Fibroblast of pulmonary artery (primary cell): ENCODE results near the gene CENPO.

Source experiments
- DNase-seq: peaks from one replicate; pipeline ENCODE4 v3.0.0-alpha.2; 2010; ENCODE audit warnings: low read depth
- H3K4me3 ChIP-seq: replicated peaks from 2 replicates; pipeline ENCODE4 v1.5.1; 2011; ENCODE audit warnings: low read depth, mild to moderate bottlenecking, control low read depth, low read length, moderate library complexity
- TF ChIP-seq, protein P1 (sequence below): IDR thresholded peaks from 2 replicates; pipeline ENCODE4 v1.5.1; 2011; ENCODE audit warnings: mild to moderate bottlenecking, control low read depth, low read length, inconsistent platforms; ENCODE audit errors: missing control alignments

The CENPO gene

GRCh38 chr2:24768601-24769000, 24.6 kb upstream of the CENPO start:
- TF ChIP-seq, protein P1, sequence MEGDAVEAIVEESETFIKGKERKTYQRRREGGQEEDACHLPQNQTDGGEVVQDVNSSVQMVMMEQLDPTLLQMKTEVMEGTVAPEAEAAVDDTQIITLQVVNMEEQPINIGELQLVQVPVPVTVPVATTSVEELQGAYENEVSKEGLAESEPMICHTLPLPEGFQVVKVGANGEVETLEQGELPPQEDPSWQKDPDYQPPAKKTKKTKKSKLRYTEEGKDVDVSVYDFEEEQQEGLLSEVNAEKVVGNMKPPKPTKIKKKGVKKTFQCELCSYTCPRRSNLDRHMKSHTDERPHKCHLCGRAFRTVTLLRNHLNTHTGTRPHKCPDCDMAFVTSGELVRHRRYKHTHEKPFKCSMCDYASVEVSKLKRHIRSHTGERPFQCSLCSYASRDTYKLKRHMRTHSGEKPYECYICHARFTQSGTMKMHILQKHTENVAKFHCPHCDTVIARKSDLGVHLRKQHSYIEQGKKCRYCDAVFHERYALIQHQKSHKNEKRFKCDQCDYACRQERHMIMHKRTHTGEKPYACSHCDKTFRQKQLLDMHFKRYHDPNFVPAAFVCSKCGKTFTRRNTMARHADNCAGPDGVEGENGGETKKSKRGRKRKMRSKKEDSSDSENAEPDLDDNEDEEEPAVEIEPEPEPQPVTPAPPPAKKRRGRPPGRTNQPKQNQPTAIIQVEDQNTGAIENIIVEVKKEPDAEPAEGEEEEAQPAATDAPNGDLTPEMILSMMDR: no peak
- no peak overlapping the region for H3K4me3 ChIP-seq

DNA sequence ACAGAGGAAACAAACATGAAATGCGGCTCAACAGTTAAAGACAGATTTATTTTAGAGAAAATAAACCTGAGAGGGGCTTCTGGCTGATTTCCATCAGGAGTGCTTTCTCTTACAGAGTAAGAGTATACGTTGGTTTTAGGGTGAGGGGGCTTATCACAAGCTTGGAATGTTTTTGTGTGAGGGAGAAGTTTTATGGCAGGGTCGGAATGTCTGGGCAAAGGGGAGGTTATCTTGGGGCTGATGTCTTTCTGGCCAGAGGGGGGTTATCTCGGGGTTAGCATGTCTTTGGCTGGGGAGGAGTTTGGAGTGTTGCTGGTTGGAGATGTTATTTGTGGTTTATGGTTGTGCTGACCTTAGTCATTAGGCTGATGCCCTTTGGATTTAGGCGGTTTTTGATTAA, 22.2 kb upstream of the CENPO start:
- no peak for DNase-seq
- no peak overlapping the region for H3K4me3 ChIP-seq
- TF ChIP-seq, protein P1: no peak

More at GRCh38 chr2:24768601-24769000, 24.6 kb upstream of the CENPO start:
- no peak for DNase-seq

- H3K4me3 ChIP-seq: no peak overlapping the region
- DNase-seq: no peak
- TF ChIP-seq, protein P1: no peak
These were observed 21.2 kb upstream of the CENPO start for GRCh38 chr2:24771764-24772586.

DNA sequence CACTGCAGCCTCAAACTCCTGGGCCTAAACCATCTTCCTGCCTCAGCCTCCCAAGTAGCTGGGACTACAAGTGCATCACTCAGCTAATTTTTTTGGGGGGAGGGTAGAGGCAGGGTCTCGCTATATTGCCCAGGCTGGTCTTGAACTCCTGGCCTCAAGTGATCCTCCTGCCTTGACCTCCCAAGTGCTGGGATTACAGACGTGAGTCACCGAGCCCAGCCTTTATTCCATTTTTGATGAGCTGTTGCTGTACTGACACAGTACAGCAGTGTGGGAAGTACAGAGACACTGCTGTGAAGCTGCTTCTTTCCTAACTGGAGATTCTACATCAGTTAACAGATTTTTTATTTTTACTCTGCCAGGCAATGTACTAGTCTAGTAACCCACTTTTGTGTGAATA, 18.9 kb upstream of the CENPO start:
- TF ChIP-seq, protein P1: no peak
- H3K4me3 ChIP-seq: no peak overlapping the region
- DNase-seq: no peak

DNA sequence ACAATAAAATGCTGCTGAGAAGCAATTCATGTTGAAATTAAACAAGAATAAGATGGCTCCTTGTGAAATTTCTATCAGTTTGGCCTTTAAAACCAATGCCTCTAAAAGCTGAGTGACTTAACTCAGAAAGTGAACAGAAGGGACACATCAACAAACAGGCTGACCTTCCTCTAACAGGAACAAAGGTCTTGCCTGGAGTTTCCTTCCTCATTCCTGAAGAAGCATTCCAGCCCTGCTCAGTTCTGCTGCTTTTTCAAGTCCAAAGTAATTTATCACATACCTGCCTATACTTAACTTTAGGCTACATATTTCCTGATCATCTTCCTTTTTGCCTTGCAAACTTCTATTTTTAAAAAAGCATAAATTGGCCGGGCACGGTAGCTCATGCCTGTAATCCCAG, 14.1 kb upstream of the CENPO start:
- TF ChIP-seq, protein P1: no peak
- H3K4me3 ChIP-seq: no peak overlapping the region
- no peak for DNase-seq

DNA sequence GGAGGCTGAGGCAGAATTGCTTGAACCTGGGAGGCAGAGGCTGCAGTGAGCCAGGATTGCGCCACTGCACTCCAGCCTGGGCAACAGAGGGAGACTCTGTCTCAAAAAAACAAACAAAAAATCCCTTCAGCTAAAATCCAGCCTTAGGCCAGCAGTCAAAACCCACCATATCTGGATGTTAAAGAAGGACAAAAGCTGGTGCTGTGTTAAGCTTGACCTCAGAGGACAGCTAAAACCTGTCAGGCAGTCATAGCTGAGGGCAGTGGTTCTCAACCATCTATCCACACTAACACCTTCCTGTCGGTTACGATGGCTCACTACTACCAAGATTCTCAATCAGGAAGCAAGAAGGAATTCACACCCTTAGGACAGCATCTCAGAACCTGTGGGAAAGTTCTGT, 9.6 kb upstream of the CENPO start:
- TF ChIP-seq, protein P1: no peak
- DNase-seq: no peak
- H3K4me3 ChIP-seq: no peak overlapping the region
